H1 (cell line): Measurements from ENCODE around the gene MKRN1. TPM values are rescaled to one million over a fixed set of nuclear protein-coding genes. Genes with fewer than 3 reads are reported as not detected.
A peak's percentile ranks its signal among the peaks of the same experiment; 100 is the strongest.

Experiments
- CTCF ChIA-PET: fragments of 300-600 bp; sonication (Branson Sonifier 250); formaldehyde crosslinking; loops from one replicate; lab custom pipeline; 2021; ENCODE audit not compliant: partially characterized antibody; lab: Charles Lee
- POLR2A ChIA-PET: fragments of 300-600 bp; sonication (Branson Sonifier 250); formaldehyde crosslinking; loops from one replicate; lab custom pipeline; 2021; ENCODE audit warnings: inconsistent platforms; ENCODE audit not compliant: partially characterized antibody; lab: Charles Lee
- DNase-seq, 2 experiments: peaks; one replicate each; pipeline versions ENCODE4 v3.0.0 to v3.0.0-alpha.2; 2010 to 2022; ENCODE audit warnings: low spot score in 2 of 2, low read depth in 1 of 2, mixed read lengths in 1 of 2
- FAIRE-seq: peaks from 2 replicates; lab custom pipeline; 2011; peaks lifted over from hg19 to GRCh38; lab: Jason Lieb, UNC
- H2AFZ ChIP-seq: 2 replicates; pipeline ENCODE4 v1.8.1; 2012; ENCODE audit warnings: low read length, inconsistent platforms
- H2AK5ac ChIP-seq: 2 replicates; pipeline ENCODE4 v1.6.1; 2013; ENCODE audit warnings: low read depth, low read length
- H2BK120ac ChIP-seq: replicated peaks from 2 replicates; pipeline ENCODE3; 2013; ENCODE audit warnings: low read depth, low read length, inconsistent platforms
- H2BK12ac ChIP-seq: 2 replicates; pipeline ENCODE4 v1.6.1; 2013; ENCODE audit warnings: low read depth, low read length
- H2BK15ac ChIP-seq: 2 replicates; pipeline ENCODE4 v1.6.1; 2013; ENCODE audit warnings: low read length
- H2BK20ac ChIP-seq: 2 replicates; pipeline ENCODE4 v1.6.1; 2013; ENCODE audit warnings: low read length
- H2BK5ac ChIP-seq: 2 replicates; pipeline ENCODE4 v1.6.1; 2013; ENCODE audit warnings: low read depth, low read length
- H3K14ac ChIP-seq: 2 replicates; pipeline ENCODE4 v1.6.1; 2013; ENCODE audit warnings: inconsistent platforms; ENCODE audit not compliant: insufficient read length
- H3K18ac ChIP-seq: 2 replicates; pipeline ENCODE4 v1.6.1; 2013; ENCODE audit warnings: low read length; ENCODE audit errors: extremely low read depth
- H3K23ac ChIP-seq: 2 replicates; pipeline ENCODE4 v1.6.1; 2013; ENCODE audit warnings: inconsistent platforms; ENCODE audit not compliant: insufficient read length
- H3K23me2 ChIP-seq: 2 replicates; pipeline ENCODE4 v1.6.1; 2013; ENCODE audit warnings: low read depth, low read length
- H3K27ac ChIP-seq: 2 replicates; pipeline ENCODE4 v1.6.1; 2011; ENCODE audit warnings: low read depth, low read length, inconsistent platforms
- H3K27me3 ChIP-seq, 4 experiments: replicated peaks in 1 of 4; 1 replicate in 1 of 4; 2 replicates in 3 of 4; pipeline versions ENCODE4 v1.6.1 to v1.8.1; 2011 to 2013; ENCODE audit warnings: low read length in 3 of 4, mild to moderate bottlenecking in 3 of 4, inconsistent platforms in 2 of 4, mixed read lengths in 2 of 4, moderate library complexity in 1 of 4; ENCODE audit not compliant: control insufficient read depth in 3 of 4, insufficient read depth in 3 of 4; ENCODE audit errors: extremely low read depth in 1 of 4
- H3K36me3 ChIP-seq, 4 experiments: 2 replicates each; pipeline versions ENCODE4 v1.6.1 to v1.8.1; 2011 to 2013; ENCODE audit warnings: mild to moderate bottlenecking in 4 of 4, low read length in 3 of 4, moderate library complexity in 2 of 4, control low read depth in 1 of 4, inconsistent platforms in 1 of 4; ENCODE audit not compliant: insufficient read depth in 4 of 4, control insufficient read depth in 2 of 4
- H3K4ac ChIP-seq: replicated peaks from 2 replicates; pipeline ENCODE3; 2013; ENCODE audit warnings: low read length, low read depth, mixed read lengths, inconsistent platforms; ENCODE audit not compliant: insufficient read length
- H3K4me1 ChIP-seq, 4 experiments: replicated peaks in 1 of 4; 1 replicate in 1 of 4; 2 replicates in 3 of 4; pipeline versions ENCODE4 v1.6.1 to v1.8.1; 2011 to 2013; ENCODE audit warnings: low read length in 3 of 4, inconsistent platforms in 2 of 4, mixed read lengths in 1 of 4; ENCODE audit not compliant: insufficient read depth in 4 of 4, control insufficient read depth in 3 of 4
- H3K4me2 ChIP-seq, 2 experiments: 2 replicates each; pipeline versions ENCODE4 v1.6.1 to v1.8.1; 2011 to 2013; ENCODE audit warnings: low read depth in 2 of 2, low read length in 2 of 2, control low read depth in 1 of 2, inconsistent platforms in 1 of 2, mild to moderate bottlenecking in 1 of 2; ENCODE audit not compliant: insufficient read depth in 1 of 2
- H3K4me3 ChIP-seq, 4 experiments: fragments of 200-600, 300-600 bp in 1 of 4; sonication (generic), shearing (Covaris generic), sonication (Bioruptor Twin) in 1 of 4; 2 replicates each; pipeline versions ENCODE4 v1.5.1 to v1.8.1; 2011 to 2016; ENCODE audit warnings: low read length in 4 of 4, low read depth in 3 of 4, control low read depth in 2 of 4, inconsistent platforms in 2 of 4, mild to moderate bottlenecking in 2 of 4, mixed read lengths in 1 of 4, moderate library complexity in 1 of 4; ENCODE audit not compliant: insufficient read depth in 2 of 4; ENCODE audit errors: extremely low read depth in 1 of 4
- H3K56ac ChIP-seq: replicated peaks from 2 replicates; pipeline ENCODE3; 2013; ENCODE audit warnings: low read depth, mild to moderate bottlenecking, mixed read lengths, low read length, inconsistent platforms; ENCODE audit not compliant: insufficient read length
- H3K79me1 ChIP-seq: 2 replicates; pipeline ENCODE4 v1.6.1; 2013; ENCODE audit warnings: low read depth, low read length, control low read depth
- H3K79me2 ChIP-seq, 2 experiments: 2 replicates each; pipeline versions ENCODE4 v1.6.1 to v1.8.1; 2012 to 2013; ENCODE audit warnings: low read length in 2 of 2, mild to moderate bottlenecking in 2 of 2, inconsistent platforms in 1 of 2; ENCODE audit not compliant: insufficient read depth in 2 of 2, control insufficient read depth in 1 of 2
- H3K9ac ChIP-seq, 4 experiments: replicated peaks in 1 of 4; 1 replicate in 1 of 4; 2 replicates in 3 of 4; pipeline versions ENCODE4 v1.6.1 to v1.8.1; 2011 to 2013; ENCODE audit warnings: low read depth in 3 of 4, low read length in 3 of 4, control low read depth in 2 of 4, mild to moderate bottlenecking in 2 of 4, moderate library complexity in 2 of 4, inconsistent platforms in 1 of 4; ENCODE audit errors: extremely low read depth in 1 of 4
- H3K9me3 ChIP-seq, 2 experiments: 2 replicates each; pipeline versions ENCODE4 v1.6.1 to v1.8.1; 2012 to 2013; ENCODE audit warnings: mild to moderate bottlenecking in 2 of 2, moderate library complexity in 2 of 2, control low read depth in 1 of 2, inconsistent platforms in 1 of 2, low read depth in 1 of 2, low read length in 1 of 2, mixed read lengths in 1 of 2; ENCODE audit not compliant: insufficient read depth in 2 of 2
- H4K20me1 ChIP-seq, 2 experiments: replicated peaks in 1 of 2; 2 replicates each; pipeline versions ENCODE3 to v1.8.1; 2011 to 2013; ENCODE audit warnings: inconsistent platforms in 2 of 2, low read length in 2 of 2, mild to moderate bottlenecking in 1 of 2; ENCODE audit not compliant: insufficient read depth in 2 of 2, control insufficient read depth in 1 of 2
- H4K5ac ChIP-seq: 2 replicates; pipeline ENCODE4 v1.6.1; 2013; ENCODE audit warnings: low read length, low read depth, mixed read lengths, inconsistent platforms; ENCODE audit not compliant: insufficient read length
- H4K8ac ChIP-seq: 2 replicates; pipeline ENCODE4 v1.8.0; 2013; ENCODE audit warnings: mild to moderate bottlenecking, moderate library complexity, low read length, inconsistent platforms; ENCODE audit not compliant: insufficient read depth; ENCODE audit errors: extremely low read depth
- H4K91ac ChIP-seq: replicated peaks from 2 replicates; pipeline ENCODE3; 2013; ENCODE audit warnings: low read length, mixed read lengths, inconsistent platforms; ENCODE audit not compliant: insufficient read length
- EP300 ChIP-seq, 2 experiments: IDR thresholded peaks; 1 replicate in 1 of 2; 2 replicates in 1 of 2; pipeline ENCODE4 v1.6.1; 2011 to 2012; ENCODE audit warnings: low read depth in 2 of 2, low read length in 2 of 2, mild to moderate bottlenecking in 2 of 2, borderline replicate concordance in 1 of 2, inconsistent platforms in 1 of 2, moderate library complexity in 1 of 2
- HDAC2 ChIP-seq, 2 experiments: fragments of 300-600 bp in 1 of 2; sonication (generic) in 1 of 2; IDR thresholded peaks; 2 replicates each; pipeline ENCODE4 v1.6.1; 2011 to 2012; ENCODE audit warnings: low read depth in 2 of 2, low read length in 2 of 2, mild to moderate bottlenecking in 2 of 2, moderate library complexity in 2 of 2, borderline replicate concordance in 1 of 2, inconsistent platforms in 1 of 2
- JUN ChIP-seq: IDR thresholded peaks from 2 replicates; pipeline ENCODE4 v1.6.1; 2011; ENCODE audit warnings: low read depth, mild to moderate bottlenecking, improper control_type of control experiment, low read length
- MAX ChIP-seq: IDR thresholded peaks from 2 replicates; pipeline ENCODE4 v1.6.1; 2012; ENCODE audit warnings: inconsistent platforms
- POLR2A ChIP-seq, 2 experiments: IDR thresholded peaks; 1 replicate in 1 of 2; 2 replicates in 1 of 2; pipeline ENCODE4 v1.6.1; 2011; ENCODE audit warnings: low read depth in 2 of 2, low read length in 2 of 2, mild to moderate bottlenecking in 2 of 2; ENCODE audit errors: control extremely low read depth in 1 of 2
- RBBP5 ChIP-seq: IDR thresholded peaks from 2 replicates; pipeline ENCODE4 v1.7.1; 2012; ENCODE audit warnings: low read depth, mild to moderate bottlenecking, inconsistent platforms, low read length, moderate library complexity, borderline replicate concordance
- TEAD4 ChIP-seq: IDR thresholded peaks from 2 replicates; pipeline ENCODE4 v1.6.1; 2012; ENCODE audit warnings: low read depth, low read length, inconsistent platforms, mixed read lengths
- USF2 ChIP-seq: IDR thresholded peaks from 2 replicates; pipeline ENCODE4 v1.6.1; 2011; ENCODE audit warnings: low read length, improper control_type of control experiment
- WGBS, 2 experiments: shearing (Covaris generic) in 1 of 2; methylation state at CpG; one replicate each; pipeline versions ENCODE4 v1.1.6 to v1.1.7; 2013 to 2015; ENCODE audit warnings: low lambda C conversion rate in 2 of 2, mixed read lengths in 2 of 2, inconsistent platforms in 1 of 2, low coverage in 1 of 2, missing lambda C conversion rate in 1 of 2; ENCODE audit not compliant: insufficient replicate concordance in 2 of 2, insufficient coverage in 1 of 2, insufficient read length in 1 of 2; ENCODE audit errors: extremely low coverage in 1 of 2, missing lambda C conversion rate in 1 of 2; 5-methylcytosine and 5-hydroxymethylcytosine counted together
- polyA plus RNA-seq, 7 experiments: library from polyadenylated mRNA; depleted of rRNA in 3 of 7; stranded (reverse) in 5 of 7; unstranded in 2 of 7; fragments of >200 nt in 5 of 7; fragments of 200-250 nt in 2 of 7; gene quantifications; 1 replicate in 5 of 7; 2 replicates in 1 of 7; 4 replicates in 1 of 7; pipeline versions ENCODE4 v1.2.1 to v1.2.3, GENCODE V29; 2011 to 2013; ENCODE audit warnings: missing spikeins in 2 of 7, mixed read lengths in 2 of 7
- total RNA-seq: library from RNA; stranded (reverse); fragmentation: NEBNext Ultra II Directional; extraction: Animal tissue kit (Norgen Biotek cat#: 25700); gene quantifications from 2 replicates; pipeline ENCODE4 v1.2.1, GENCODE V29; 2021
- TF ChIP-seq, protein P1 (sequence below): IDR thresholded peaks from 2 replicates; pipeline ENCODE4 v1.6.1; 2012; ENCODE audit warnings: inconsistent platforms

The MKRN1 gene
- total and polyA plus RNA-seq, 2 of the 8 experiments (the other 6 are each of a cell fraction or from before 2014, with no cell fraction given), result 46.2 to 99.6 TPM

DNA sequence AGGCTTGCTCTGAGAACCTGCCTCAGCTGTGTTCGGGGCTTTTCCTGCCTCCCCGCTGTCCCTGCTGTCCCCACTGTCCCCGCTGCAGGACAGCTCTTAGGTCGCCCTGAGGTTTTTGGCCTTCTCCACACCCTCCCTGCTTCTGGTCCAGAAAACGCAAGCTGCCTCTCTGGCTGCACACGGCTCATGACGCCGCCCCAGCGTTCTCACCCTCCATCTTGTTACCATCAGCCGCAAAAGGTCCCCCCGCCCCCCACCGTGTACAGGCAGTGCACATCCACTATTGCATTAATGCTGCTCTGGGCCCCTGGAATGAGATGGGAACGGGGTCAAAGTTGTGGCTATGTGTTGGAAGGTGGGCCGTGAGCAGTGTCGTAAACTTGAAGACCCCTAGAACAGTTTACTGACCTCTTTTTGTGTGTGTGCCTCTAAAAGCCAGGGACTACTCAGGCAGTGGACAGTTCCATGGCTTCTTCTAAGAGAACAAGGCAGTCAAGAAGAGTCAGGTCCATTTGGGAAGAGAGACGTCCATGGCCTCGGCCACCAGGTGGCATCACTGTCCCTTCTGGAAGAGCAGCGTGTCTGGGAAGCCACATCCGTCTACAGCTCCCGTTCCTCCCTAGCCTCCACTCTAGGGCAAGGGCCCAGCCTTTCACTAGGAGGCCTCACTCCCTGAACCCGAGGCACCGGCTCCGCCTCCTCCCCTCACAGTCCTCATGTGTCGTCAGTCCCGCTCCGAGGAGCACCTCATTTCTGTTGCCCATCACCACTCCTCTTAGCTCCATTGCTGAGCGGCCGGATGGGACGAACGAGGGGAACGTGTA lies 38.5 kb upstream of the MKRN1 start:
- H3K79me2 ChIP-seq, result no peaks in the 10 kb centered on the region
- no peak overlapping the region for H2BK20ac ChIP-seq
- H3K27ac ChIP-seq, result no peak overlapping the region
- H2AK5ac ChIP-seq, result no peak overlapping the region
- no peak overlapping the region for H3K4me2 ChIP-seq
- ChIA-PET POLR2A (interaction anchor here (0.6 to 1.6 kb wide), 8 partner anchors 8 to 1160 kb away, joined by 3 to 5 read pairs (median 4); partner anchors contain the start of gene DENND2A), CTCF (interaction anchor here (0.7 to 18.4 kb wide), 31 partner anchors 8 to 466 kb away, joined by 3 to 322 read pairs (median 5); partner anchors contain the start of gene DENND2A)
- no peak overlapping the region for H2BK120ac ChIP-seq
- no peak overlapping the region for H2BK15ac ChIP-seq
- no peak overlapping the region for H3K23ac ChIP-seq
- no peak overlapping the region; the same call in 1 of the 2 replicates for H4K8ac ChIP-seq
- no peaks in the 10 kb centered on the region for H3K23me2 ChIP-seq
- no peak overlapping the region for H2BK5ac ChIP-seq
- FAIRE-seq, result peak; percentile 95
- WGBS, 2 experiments, result 52% methylated on average over 31 of the region's 31 CpGs; no CpG with 5 or more reads in 1 of the 2 experiments
- peak; percentile 93 to 95 for DNase-seq
- H2BK12ac ChIP-seq, result no peak overlapping the region
- H3K4me3 ChIP-seq, result no peak overlapping the region
- no peak overlapping the region for H3K18ac ChIP-seq
- peaks cover 2 to 6% (median 3%) of the 10 kb centered on the region in 4 experiments; a peak in 3 of 7 replicates for H3K4me1 ChIP-seq
- H4K5ac ChIP-seq, result no peak overlapping the region
- H3K4ac ChIP-seq, result no peak overlapping the region
- H3K9me3 ChIP-seq, result no peaks in the 10 kb centered on the region
- no peak overlapping the region for H4K91ac ChIP-seq
- H3K27me3 ChIP-seq, result no peaks in the 10 kb centered on the region
- H3K56ac ChIP-seq, result no peak overlapping the region
- no peaks in the 10 kb centered on the region for H3K36me3 ChIP-seq
- H3K79me1 ChIP-seq, result no peaks in the 10 kb centered on the region
- H2AFZ ChIP-seq, result peak overlapping the region; percentile 9; the same call in 1 of the 2 replicates
- no peaks in the 10 kb centered on the region for H4K20me1 ChIP-seq
- no peak overlapping the region for H3K9ac ChIP-seq
- no peak overlapping the region for H3K14ac ChIP-seq
- TF ChIP-seq POLR2A (IDR thresholded peaks at IDR 0.05; ENCODE audit: control extremely low read depth in 1 of 2, low read depth in 2 of 2, low read length in 2 of 2) (no peak), EP300 (IDR thresholded peaks at IDR 0.05; ENCODE audit: borderline replicate concordance in 1 of 2, low read depth in 2 of 2, low read length in 2 of 2) (no peak), RBBP5 (no peak), JUN (no peak), USF2 (no peak), TEAD4 (no peak), HDAC2 (IDR thresholded peaks at IDR 0.05; ENCODE audit: borderline replicate concordance in 1 of 2, low read depth in 2 of 2, low read length in 2 of 2) (no peak), MAX (peak; percentile 78)
- TF ChIP-seq, protein P1, sequence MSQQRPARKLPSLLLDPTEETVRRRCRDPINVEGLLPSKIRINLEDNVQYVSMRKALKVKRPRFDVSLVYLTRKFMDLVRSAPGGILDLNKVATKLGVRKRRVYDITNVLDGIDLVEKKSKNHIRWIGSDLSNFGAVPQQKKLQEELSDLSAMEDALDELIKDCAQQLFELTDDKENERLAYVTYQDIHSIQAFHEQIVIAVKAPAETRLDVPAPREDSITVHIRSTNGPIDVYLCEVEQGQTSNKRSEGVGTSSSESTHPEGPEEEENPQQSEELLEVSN, result 0 out of 2 replicates have a peak, but pooled peaks have one; percentile 24
